Measurements from ENCODE around the gene UGT1A8. TPM values are rescaled to one million over a fixed set of nuclear protein-coding genes. Genes with fewer than 3 reads are reported as not detected.

The UGT1A8 gene
- polyA plus RNA-seq, 4 donors = 0.07 to 13.6 (median 4.9) TPM

DNA sequence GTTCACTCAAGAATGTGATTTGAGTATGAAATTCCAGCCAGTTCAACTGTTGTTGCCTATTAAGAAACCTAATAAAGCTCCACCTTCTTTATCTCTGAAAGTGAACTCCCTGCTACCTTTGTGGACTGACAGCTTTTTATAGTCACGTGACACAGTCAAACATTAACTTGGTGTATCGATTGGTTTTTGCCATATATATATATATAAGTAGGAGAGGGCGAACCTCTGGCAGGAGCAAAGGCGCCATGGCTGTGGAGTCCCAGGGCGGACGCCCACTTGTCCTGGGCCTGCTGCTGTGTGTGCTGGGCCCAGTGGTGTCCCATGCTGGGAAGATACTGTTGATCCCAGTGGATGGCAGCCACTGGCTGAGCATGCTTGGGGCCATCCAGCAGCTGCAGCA, 142.6 kb downstream of the UGT1A8 start, which contains the start of gene UGT1A1:
Gene UGT1A1, plus strand, starts transcription at position 228 of the 400 bp plus-strand sequence. Its CDS starts 18 bp downstream, at position 246.
- no peaks in the 10 kb centered on the region for H3K36me3 ChIP-seq (ENCODE audit: control insufficient read depth in 3 of 3, insufficient read depth in 2 of 3, low read depth in 1 of 3, low read length in 3 of 3)
- FAIRE-seq (no peak), DNase-seq (peak; percentile 86 to 95)
- peaks cover 0 to 17% of the 10 kb centered on the region in 2 donors for H3K9me3 ChIP-seq (ENCODE audit: control insufficient read depth in 2 of 2, insufficient read depth in 1 of 2, low read depth in 1 of 2, low read length in 1 of 2)
- H3K4me3 ChIP-seq (ENCODE audit: low read depth in 1 of 3, low read length in 3 of 3) = peak within 1 kb of the TSS in 1 of 3 donors; percentile 60
- WGBS, 3 donors = 19 to 60% (median 30%) methylated on average over 6 of the region's 6 CpGs
- peaks cover 0 to 60% (median 12%) of the 10 kb centered on the region in 3 donors for H3K4me1 ChIP-seq (ENCODE audit: control insufficient read depth in 3 of 3, insufficient read depth in 2 of 3, low read depth in 1 of 3, low read length in 2 of 3)
- no peaks in the 10 kb centered on the region for H3K27me3 ChIP-seq (ENCODE audit: control insufficient read depth in 3 of 3, insufficient read depth in 3 of 3, low read length in 3 of 3)
- peak within 1 kb of the TSS; percentile 57 to 86 (median 76) for H3K27ac ChIP-seq (ENCODE audit: low read depth in 1 of 3, low read length in 2 of 3)

DNA sequence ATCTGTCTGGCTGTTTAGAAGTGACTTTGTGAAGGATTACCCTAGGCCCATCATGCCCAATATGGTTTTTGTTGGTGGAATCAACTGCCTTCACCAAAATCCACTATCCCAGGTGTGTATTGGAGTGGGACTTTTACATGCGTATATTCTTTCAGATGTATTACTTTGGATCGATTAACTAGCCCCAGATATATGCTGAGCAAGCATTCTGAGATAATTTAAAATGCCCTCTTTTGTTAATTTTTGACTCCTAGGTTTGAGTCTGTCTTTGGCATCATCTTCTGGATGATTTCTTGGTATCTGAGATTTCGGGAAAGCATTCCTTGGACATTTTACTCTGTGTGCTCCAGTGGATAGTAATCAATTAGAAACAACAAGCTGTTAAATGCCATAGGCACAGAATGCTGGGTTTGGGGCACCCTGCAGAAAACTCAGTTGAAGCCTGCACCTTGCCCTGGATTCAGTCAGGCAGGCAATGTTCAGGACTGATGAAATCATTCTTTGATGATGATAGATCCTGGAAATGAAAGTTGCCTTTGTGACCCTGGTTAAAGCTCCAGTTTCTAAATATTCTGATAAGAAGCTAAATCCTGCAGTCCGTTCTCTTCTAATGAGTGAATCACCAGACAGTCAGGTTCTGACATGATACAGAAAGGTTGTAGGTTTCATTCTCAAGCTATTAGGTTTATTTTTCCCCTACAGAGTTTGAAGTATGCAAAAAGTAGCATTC, 143.8 kb downstream of the UGT1A8 start:
- FAIRE-seq = no peak
- H3K27me3 ChIP-seq (ENCODE audit: control insufficient read depth in 3 of 3, insufficient read depth in 3 of 3, low read length in 3 of 3) = peaks cover 0 to 3% (median 0%) of the 10 kb centered on the region in 3 donors
- WGBS, 3 donors = 40 to 72% (median 47%) methylated on average over 4 of the region's 4 CpGs
- H3K36me3 ChIP-seq (ENCODE audit: control insufficient read depth in 3 of 3, insufficient read depth in 2 of 3, low read depth in 1 of 3, low read length in 3 of 3) = no peaks in the 10 kb centered on the region
- H3K4me1 ChIP-seq (ENCODE audit: control insufficient read depth in 3 of 3, insufficient read depth in 2 of 3, low read depth in 1 of 3, low read length in 2 of 3) = peaks cover 0 to 64% (median 12%) of the 10 kb centered on the region in 3 donors
- peak overlapping the region; percentile 57 to 86 (median 59) for H3K27ac ChIP-seq (ENCODE audit: low read depth in 1 of 3, low read length in 2 of 3)
- H3K4me3 ChIP-seq (ENCODE audit: low read depth in 1 of 3, low read length in 3 of 3) = peak overlapping the region in 1 of 3 donors; percentile 60
- peaks cover 0 to 15% of the 10 kb centered on the region in 2 donors for H3K9me3 ChIP-seq (ENCODE audit: control insufficient read depth in 2 of 2, insufficient read depth in 1 of 2, low read depth in 1 of 2, low read length in 1 of 2)
- peak; percentile 63 to 87 for DNase-seq

DNA sequence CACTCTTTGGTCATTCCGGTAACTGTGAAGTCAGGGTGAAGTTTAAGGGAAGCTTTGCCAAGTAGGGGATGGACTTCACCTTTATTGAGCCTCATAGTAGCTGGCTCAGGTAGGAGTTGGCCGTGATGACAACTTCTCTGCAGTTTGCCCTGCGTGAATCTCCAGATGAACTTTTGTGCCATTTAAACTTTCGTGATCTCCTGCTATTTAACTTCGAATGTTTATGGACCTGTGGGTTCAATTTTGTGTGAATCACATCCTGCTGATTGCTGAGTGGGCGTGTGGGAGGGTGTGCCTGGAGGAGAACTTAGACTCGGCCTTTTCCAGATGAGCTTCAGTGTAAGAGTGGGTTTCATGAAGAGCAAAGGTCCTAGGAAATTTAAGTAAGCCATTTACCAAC, 146.8 kb downstream of the UGT1A8 start:
- H3K27ac ChIP-seq (ENCODE audit: low read depth in 1 of 3, low read length in 2 of 3) = peak overlapping the region in 2 of 3 donors; percentile 75 to 94
- H3K9me3 ChIP-seq (ENCODE audit: control insufficient read depth in 2 of 2, insufficient read depth in 1 of 2, low read depth in 1 of 2, low read length in 1 of 2) = peaks cover 0 to 13% of the 10 kb centered on the region in 2 donors
- 10 to 45% (median 27%) methylated on average over 7 of the region's 7 CpGs for WGBS, 3 donors
- H3K4me1 ChIP-seq (ENCODE audit: control insufficient read depth in 3 of 3, insufficient read depth in 2 of 3, low read depth in 1 of 3, low read length in 2 of 3) = peaks cover 0 to 43% (median 7%) of the 10 kb centered on the region in 3 donors
- DNase-seq (peak; percentile 74 to 88), FAIRE-seq (peak; percentile 36)
- H3K27me3 ChIP-seq (ENCODE audit: control insufficient read depth in 3 of 3, insufficient read depth in 3 of 3, low read length in 3 of 3) = peaks cover 0 to 3% (median 0%) of the 10 kb centered on the region in 3 donors
- H3K36me3 ChIP-seq (ENCODE audit: control insufficient read depth in 3 of 3, insufficient read depth in 2 of 3, low read depth in 1 of 3, low read length in 3 of 3) = peaks cover 0 to 4% (median 0%) of the 10 kb centered on the region in 3 donors
- H3K4me3 ChIP-seq (ENCODE audit: low read depth in 1 of 3, low read length in 3 of 3) = peak overlapping the region in 1 of 3 donors; percentile 32

DNA sequence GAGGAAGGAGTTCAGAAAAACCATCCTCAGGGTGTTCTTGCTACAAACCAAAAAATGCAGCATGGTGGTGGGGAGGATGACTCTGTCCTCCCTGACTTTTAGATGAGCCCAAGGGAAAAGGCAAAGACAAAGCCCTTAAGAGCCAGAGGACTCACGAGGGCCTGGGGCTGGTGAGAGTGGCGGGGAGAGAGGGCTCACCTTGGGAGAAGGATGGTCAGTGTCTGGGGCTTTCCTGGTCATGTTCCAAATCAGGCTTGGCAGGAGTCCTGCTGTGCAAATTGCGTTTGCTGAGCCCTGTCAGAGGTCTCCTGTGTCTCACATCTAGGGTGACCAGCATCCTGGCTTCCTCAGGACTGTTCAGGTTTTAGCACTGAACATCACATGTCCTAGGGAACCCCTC, 147.3 kb downstream of the UGT1A8 start:
- Histone ChIP-seq H3K4me1 (ENCODE audit: control insufficient read depth in 3 of 3, insufficient read depth in 2 of 3, low read depth in 1 of 3, low read length in 2 of 3) (peaks cover 0 to 39% (median 4%) of the 10 kb centered on the region in 3 donors), H3K4me3 (ENCODE audit: low read depth in 1 of 3, low read length in 3 of 3) (no peak overlapping the region), H3K36me3 (ENCODE audit: control insufficient read depth in 3 of 3, insufficient read depth in 2 of 3, low read depth in 1 of 3, low read length in 3 of 3) (peaks cover 0 to 6% (median 0%) of the 10 kb centered on the region in 3 donors), H3K27me3 (ENCODE audit: control insufficient read depth in 3 of 3, insufficient read depth in 3 of 3, low read length in 3 of 3) (peaks cover 0 to 3% (median 0%) of the 10 kb centered on the region in 3 donors), H3K27ac (ENCODE audit: low read depth in 1 of 3, low read length in 2 of 3) (peak overlapping the region; percentile 16 to 82 (median 75)), H3K9me3 (ENCODE audit: control insufficient read depth in 2 of 2, insufficient read depth in 1 of 2, low read depth in 1 of 2, low read length in 1 of 2) (peaks cover 0 to 9% of the 10 kb centered on the region in 2 donors)
- WGBS, 3 donors = 58 to 64% (median 58%) methylated on average over 3 of the region's 3 CpGs
- FAIRE-seq = no peak
- no peak for DNase-seq

DNA sequence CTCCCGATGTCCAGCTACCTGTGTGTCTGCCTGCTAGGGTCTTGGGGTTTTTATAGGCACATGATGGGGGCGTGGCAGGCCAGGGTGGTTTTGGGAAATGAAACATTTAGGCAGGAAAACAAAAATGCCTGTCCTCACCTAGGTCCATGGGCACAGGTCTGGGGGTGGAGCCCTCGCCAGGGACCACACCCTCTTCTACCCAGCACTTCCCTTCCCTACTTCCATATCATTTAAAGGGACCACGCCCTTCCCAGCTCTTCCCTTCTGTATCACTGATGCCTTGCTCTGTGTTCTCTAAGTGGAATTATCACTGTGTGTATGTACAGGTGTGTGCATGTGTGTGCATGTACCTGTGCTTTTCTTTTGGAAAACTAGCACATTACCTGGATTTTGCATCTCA, 149.0 kb downstream of the UGT1A8 start:
- H3K4me1 ChIP-seq (ENCODE audit: control insufficient read depth in 3 of 3, insufficient read depth in 2 of 3, low read depth in 1 of 3, low read length in 2 of 3) = peaks cover 0 to 25% (median 0%) of the 10 kb centered on the region in 3 donors
- H3K27me3 ChIP-seq (ENCODE audit: control insufficient read depth in 3 of 3, insufficient read depth in 3 of 3, low read length in 3 of 3) = peaks cover 0 to 3% (median 0%) of the 10 kb centered on the region in 3 donors
- WGBS, 3 donors = 68 to 79% (median 68%) methylated on average over 4 of the region's 4 CpGs
- no peaks in the 10 kb centered on the region for H3K9me3 ChIP-seq (ENCODE audit: control insufficient read depth in 2 of 2, insufficient read depth in 1 of 2, low read depth in 1 of 2, low read length in 1 of 2)
- H3K36me3 ChIP-seq (ENCODE audit: control insufficient read depth in 3 of 3, insufficient read depth in 2 of 3, low read depth in 1 of 3, low read length in 3 of 3) = peaks cover 0 to 8% (median 0%) of the 10 kb centered on the region in 3 donors
- no peak overlapping the region for H3K27ac ChIP-seq (ENCODE audit: low read depth in 1 of 3, low read length in 2 of 3)
- DNase-seq (peak in 1 of 2 donors; percentile 49), FAIRE-seq (no peak)
- no peak overlapping the region for H3K4me3 ChIP-seq (ENCODE audit: low read depth in 1 of 3, low read length in 3 of 3)

DNA sequence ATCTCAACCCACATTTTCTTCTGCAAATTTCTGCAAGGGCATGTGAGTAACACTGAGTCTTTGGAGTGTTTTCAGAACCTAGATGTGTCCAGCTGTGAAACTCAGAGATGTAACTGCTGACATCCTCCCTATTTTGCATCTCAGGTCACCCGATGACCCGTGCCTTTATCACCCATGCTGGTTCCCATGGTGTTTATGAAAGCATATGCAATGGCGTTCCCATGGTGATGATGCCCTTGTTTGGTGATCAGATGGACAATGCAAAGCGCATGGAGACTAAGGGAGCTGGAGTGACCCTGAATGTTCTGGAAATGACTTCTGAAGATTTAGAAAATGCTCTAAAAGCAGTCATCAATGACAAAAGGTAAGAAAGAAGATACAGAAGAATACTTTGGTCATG, 150.6 kb downstream of the UGT1A8 start:
- H3K36me3 ChIP-seq (ENCODE audit: control insufficient read depth in 3 of 3, insufficient read depth in 2 of 3, low read depth in 1 of 3, low read length in 3 of 3) = peaks cover 0 to 10% (median 0%) of the 10 kb centered on the region in 3 donors
- H3K9me3 ChIP-seq (ENCODE audit: control insufficient read depth in 2 of 2, insufficient read depth in 1 of 2, low read depth in 1 of 2, low read length in 1 of 2) = no peaks in the 10 kb centered on the region
- FAIRE-seq (no peak), DNase-seq (no peak)
- H3K27me3 ChIP-seq (ENCODE audit: control insufficient read depth in 3 of 3, insufficient read depth in 3 of 3, low read length in 3 of 3) = peaks cover 0 to 5% (median 0%) of the 10 kb centered on the region in 3 donors
- H3K4me1 ChIP-seq (ENCODE audit: control insufficient read depth in 3 of 3, insufficient read depth in 2 of 3, low read depth in 1 of 3, low read length in 2 of 3) = peaks cover 0 to 18% (median 0%) of the 10 kb centered on the region in 3 donors
- no peak overlapping the region for H3K27ac ChIP-seq (ENCODE audit: low read depth in 1 of 3, low read length in 2 of 3)
- H3K4me3 ChIP-seq (ENCODE audit: low read depth in 1 of 3, low read length in 3 of 3) = no peak overlapping the region
- whole genome bisulfite sequencing, 3 donors = 80 to 93% (median 90%) methylated on average over 4 of the region's 4 CpGs

DNA sequence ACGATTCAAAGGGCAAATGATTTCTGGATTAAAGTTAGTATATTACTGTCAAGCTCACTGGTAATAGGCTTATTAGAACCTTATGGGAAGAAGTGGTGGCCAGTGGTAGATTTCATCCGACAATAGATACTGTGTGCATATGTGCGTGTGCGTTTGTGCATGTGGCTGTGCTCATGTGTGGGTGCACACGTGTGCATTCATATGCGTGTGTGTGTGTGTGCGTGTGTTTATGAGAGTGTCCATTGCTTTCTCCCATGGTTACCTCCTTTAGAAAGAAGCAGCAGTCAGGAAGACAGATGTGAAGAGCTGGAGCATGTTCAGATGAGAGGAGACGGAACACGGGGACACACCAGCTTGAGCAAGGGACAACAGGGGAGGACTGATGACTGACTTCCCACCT, 151.8 kb downstream of the UGT1A8 start:
- Histone ChIP-seq H3K36me3 (ENCODE audit: control insufficient read depth in 3 of 3, insufficient read depth in 2 of 3, low read depth in 1 of 3, low read length in 3 of 3) (peaks cover 0 to 10% (median 0%) of the 10 kb centered on the region in 3 donors), H3K27me3 (ENCODE audit: control insufficient read depth in 3 of 3, insufficient read depth in 3 of 3, low read length in 3 of 3) (peaks cover 0 to 5% (median 0%) of the 10 kb centered on the region in 3 donors), H3K27ac (ENCODE audit: low read depth in 1 of 3, low read length in 2 of 3) (no peak overlapping the region), H3K9me3 (ENCODE audit: control insufficient read depth in 2 of 2, insufficient read depth in 1 of 2, low read depth in 1 of 2, low read length in 1 of 2) (no peaks in the 10 kb centered on the region), H3K4me1 (ENCODE audit: control insufficient read depth in 3 of 3, insufficient read depth in 2 of 3, low read depth in 1 of 3, low read length in 2 of 3) (peaks cover 0 to 11% (median 0%) of the 10 kb centered on the region in 3 donors), H3K4me3 (ENCODE audit: low read depth in 1 of 3, low read length in 3 of 3) (no peak overlapping the region)
- no peak for FAIRE-seq
- 90 to 92% (median 92%) methylated on average over 9 of the region's 9 CpGs for WGBS, 3 donors
- DNase-seq = no peak

DNA sequence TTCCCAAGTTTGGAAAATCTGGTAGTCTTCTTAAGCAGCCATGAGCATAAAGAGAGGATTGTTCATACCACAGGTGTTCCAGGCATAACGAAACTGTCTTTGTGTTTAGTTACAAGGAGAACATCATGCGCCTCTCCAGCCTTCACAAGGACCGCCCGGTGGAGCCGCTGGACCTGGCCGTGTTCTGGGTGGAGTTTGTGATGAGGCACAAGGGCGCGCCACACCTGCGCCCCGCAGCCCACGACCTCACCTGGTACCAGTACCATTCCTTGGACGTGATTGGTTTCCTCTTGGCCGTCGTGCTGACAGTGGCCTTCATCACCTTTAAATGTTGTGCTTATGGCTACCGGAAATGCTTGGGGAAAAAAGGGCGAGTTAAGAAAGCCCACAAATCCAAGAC, 154.7 kb downstream of the UGT1A8 start:
- no peak overlapping the region for H3K27ac ChIP-seq (ENCODE audit: low read depth in 1 of 3, low read length in 2 of 3)
- H3K4me1 ChIP-seq (ENCODE audit: control insufficient read depth in 3 of 3, insufficient read depth in 2 of 3, low read depth in 1 of 3, low read length in 2 of 3) = no peaks in the 10 kb centered on the region
- H3K27me3 ChIP-seq (ENCODE audit: control insufficient read depth in 3 of 3, insufficient read depth in 3 of 3, low read length in 3 of 3) = peaks cover 0 to 2% (median 0%) of the 10 kb centered on the region in 3 donors
- no peak overlapping the region for H3K4me3 ChIP-seq (ENCODE audit: low read depth in 1 of 3, low read length in 3 of 3)
- DNase-seq (no peak), FAIRE-seq (no peak)
- 88 to 91% (median 91%) methylated on average over 16 of the region's 16 CpGs for WGBS, 3 donors
- peaks cover 0 to 14% of the 10 kb centered on the region in 2 donors for H3K9me3 ChIP-seq (ENCODE audit: control insufficient read depth in 2 of 2, insufficient read depth in 1 of 2, low read depth in 1 of 2, low read length in 1 of 2)
- peaks cover 0 to 10% (median 0%) of the 10 kb centered on the region in 3 donors for H3K36me3 ChIP-seq (ENCODE audit: control insufficient read depth in 3 of 3, insufficient read depth in 2 of 3, low read depth in 1 of 3, low read length in 3 of 3)
